Neural cell (in vitro differentiated cells): ENCODE results near the gene YIPF5. TPM values are rescaled to one million over a fixed set of nuclear protein-coding genes. Genes with fewer than 3 reads are reported as not detected.

Source experiments
- H2AFZ ChIP-seq: fragments of 200-600, 300-800 bp; sonication (generic), shearing (Covaris generic); 2 replicates; pipeline ENCODE4 v1.6.0; 2014; ENCODE audit warnings: low read depth, mild to moderate bottlenecking, antibody characterized with exemption, low read length, moderate library complexity
- H3F3A ChIP-seq: fragments of 200-600 bp; shearing (Covaris generic); 2 replicates; pipeline ENCODE4 v1.6.1; 2016; ENCODE audit warnings: mild to moderate bottlenecking, moderate library complexity, mixed read lengths, antibody characterized with exemption, low read length; ENCODE audit not compliant: insufficient read depth, poor library complexity, severe bottlenecking
- H3K27ac ChIP-seq: fragments of 200-600, 300-800 bp; sonication (generic), shearing (Covaris generic); 2 replicates; pipeline ENCODE4 v1.5.1; 2014; ENCODE audit warnings: mild to moderate bottlenecking, low read length, moderate library complexity
- H3K27me3 ChIP-seq: fragments of 300-800, 200-600 bp; sonication (generic), shearing (Covaris generic); 2 replicates; pipeline ENCODE4 v1.6.0; 2014; ENCODE audit warnings: mild to moderate bottlenecking, low read depth, low read length, moderate library complexity; ENCODE audit not compliant: insufficient read depth
- H3K36me3 ChIP-seq: fragments of 300-800, 200-600 bp; sonication (generic), shearing (Covaris generic); 2 replicates; pipeline ENCODE4 v1.5.1; 2014; ENCODE audit warnings: mild to moderate bottlenecking, antibody characterized with exemption, low read length, moderate library complexity; ENCODE audit not compliant: insufficient read depth
- H3K4me2 ChIP-seq: fragments of 300-800, 200-600 bp; sonication (generic), shearing (Covaris generic); 2 replicates; pipeline ENCODE4 v1.6.0; 2014; ENCODE audit warnings: mild to moderate bottlenecking, low read length
- H3K4me3 ChIP-seq: fragments of 300-800, 200-600 bp; sonication (generic), shearing (Covaris generic); 2 replicates; pipeline ENCODE4 v1.5.1; 2014; ENCODE audit warnings: mild to moderate bottlenecking, low read length, moderate library complexity
- H3K79me2 ChIP-seq: fragments of 200-600 bp; shearing (Covaris generic); replicated peaks from 2 replicates; pipeline ENCODE4 v1.6.0; 2014; ENCODE audit warnings: mild to moderate bottlenecking, low read length, moderate library complexity; ENCODE audit not compliant: insufficient read depth
- H3K9ac ChIP-seq: fragments of 300-800, 200-600 bp; sonication (generic), shearing (Covaris generic); 2 replicates; pipeline ENCODE4 v1.6.1; 2016; ENCODE audit warnings: mild to moderate bottlenecking, low read length, mixed read lengths
- H3K9me2 ChIP-seq: fragments of 200-600 bp; shearing (Covaris generic); 2 replicates; pipeline ENCODE4 v1.6.1; 2016; ENCODE audit warnings: mild to moderate bottlenecking, low read length, mixed read lengths; ENCODE audit not compliant: insufficient read depth
- H3K9me3 ChIP-seq: fragments of 200-600, 300-800 bp; sonication (generic), shearing (Covaris generic); 2 replicates; pipeline ENCODE4 v1.6.1; 2016; ENCODE audit warnings: mild to moderate bottlenecking, mixed run types, low read length, moderate library complexity, mixed read lengths
- H4K20me1 ChIP-seq: fragments of 200-600 bp; shearing (Covaris generic); 2 replicates; pipeline ENCODE4 v1.6.1; 2016; ENCODE audit warnings: mild to moderate bottlenecking, mixed run types; ENCODE audit not compliant: insufficient read depth
- CTCF ChIP-seq: fragments of 450-650 bp; IDR thresholded peaks from 2 replicates; pipeline ENCODE4 v1.5.1; 2014; ENCODE audit warnings: antibody characterized with exemption, mild to moderate bottlenecking, moderate library complexity; ENCODE audit not compliant: poor library complexity, severe bottlenecking
- EP300 ChIP-seq: fragments of 450-650 bp; conservative IDR thresholded peaks from 2 replicates; pipeline ENCODE4 v1.6.1; 2014; ENCODE audit warnings: antibody characterized with exemption, mild to moderate bottlenecking, moderate library complexity; ENCODE audit not compliant: poor library complexity, severe bottlenecking
- EZH2 ChIP-seq: fragments of 200-600, 300-800 bp; shearing (Covaris generic), sonication (generic); IDR thresholded peaks from 2 replicates; pipeline ENCODE4 v1.6.1; 2014; ENCODE audit warnings: antibody characterized with exemption, low read length, borderline replicate concordance, mild to moderate bottlenecking; ENCODE audit not compliant: insufficient read depth, poor library complexity, severe bottlenecking
- MXI1 ChIP-seq: fragments of 450-650 bp; conservative IDR thresholded peaks from 2 replicates; pipeline ENCODE4 v1.6.1; 2014; ENCODE audit warnings: antibody characterized with exemption, mild to moderate bottlenecking; ENCODE audit not compliant: poor library complexity, severe bottlenecking
- POLR2AphosphoS5 ChIP-seq: IDR thresholded peaks from 2 replicates; pipeline ENCODE4 v1.6.1; 2012
- RAD21 ChIP-seq: fragments of 450-650 bp; conservative IDR thresholded peaks from 2 replicates; pipeline ENCODE4 v1.6.1; 2014; ENCODE audit warnings: antibody characterized with exemption, mild to moderate bottlenecking, moderate library complexity
- REST ChIP-seq: IDR thresholded peaks from 2 replicates; pipeline ENCODE4 v1.6.1; 2012; ENCODE audit warnings: borderline replicate concordance
- SMC3 ChIP-seq: fragments of 450-650 bp; conservative IDR thresholded peaks from 2 replicates; pipeline ENCODE4 v1.6.1; 2014; ENCODE audit warnings: antibody characterized with exemption, mild to moderate bottlenecking, moderate library complexity; ENCODE audit not compliant: poor library complexity
- TAF1 ChIP-seq: IDR thresholded peaks from 2 replicates; pipeline ENCODE4 v1.6.1; 2012; ENCODE audit warnings: low read depth
- polyA plus RNA-seq: library from polyadenylated mRNA; depleted of rRNA; stranded (reverse); fragments of >200 nt; gene quantifications from 2 replicates; pipeline ENCODE4 v1.2.3, GENCODE V29; 2014
- small RNA-seq, 3 experiments: library from RNA; depleted of rRNA; stranded (forward); fragments of <200 nt; gene quantifications; one replicate each; pipeline ENCODE3, GENCODE V24; 2012

Gene YIPF5
- polyA plus RNA-seq, 1 donor from 2014 or later = 59.6 TPM

DNA sequence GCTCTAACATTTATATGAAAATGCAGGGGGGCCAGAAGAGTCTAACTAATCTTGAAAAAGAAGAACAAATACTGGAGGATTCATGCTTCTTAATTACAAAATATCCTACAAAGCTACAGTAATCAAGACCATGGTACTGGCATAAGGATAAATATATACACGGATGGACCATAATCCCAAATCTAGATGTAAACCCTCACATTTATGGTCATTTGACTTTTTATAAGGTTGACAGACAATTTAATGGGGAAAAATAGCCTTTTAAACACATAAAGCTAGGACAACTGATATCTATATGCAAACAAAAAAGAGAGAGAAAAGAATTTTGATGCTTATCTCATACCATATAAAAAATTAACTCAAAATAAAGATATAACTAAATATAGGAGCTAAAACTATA is 55.9 kb downstream of the YIPF5 start:
- Histone ChIP-seq H3K27ac (no peak overlapping the region), H3K9ac (no peak overlapping the region), H3K27me3 (no peaks in the 10 kb centered on the region), H3K79me2 (no peaks in the 10 kb centered on the region), H4K20me1 (no peaks in the 10 kb centered on the region), H2AFZ (no peak overlapping the region), H3K9me3 (no peaks in the 10 kb centered on the region), H3K36me3 (no peaks in the 10 kb centered on the region), H3K4me3 (no peak overlapping the region), H3K9me2 (no peaks in the 10 kb centered on the region), H3K4me2 (no peak overlapping the region), H3F3A (no peaks in the 10 kb centered on the region)
- TF ChIP-seq RAD21 (no peak), POLR2AphosphoS5 (no peak), TAF1 (no peak), MXI1 (no peak), EZH2 (no peak), CTCF (no peak), EP300 (no peak), REST (no peak), SMC3 (no peak)

Small RNA genes lying within 50 kb of the gene (small RNA-seq; reads per million reads assigned to genes)
- 0 reads per million in 3 experiments for gene RN7SL87P

Other genes starting within 250 kb of the YIPF5 start
- 7.1 and 7.2 TPM in 2 replicates for gene KCTD16, start 214 bp upstream of the YIPF5 start, polyA plus RNA-seq